ENCODE measurements around the gene TCF15. TPM values are rescaled to one million over a fixed set of nuclear protein-coding genes. Genes with fewer than 3 reads are reported as not detected.

The TCF15 gene
- total and polyA plus RNA-seq, 2 of the 13 experiments (the other 11 are each of a cell fraction or from before 2014, with no cell fraction given), result not detected

- TF ChIP-seq, protein P1, sequence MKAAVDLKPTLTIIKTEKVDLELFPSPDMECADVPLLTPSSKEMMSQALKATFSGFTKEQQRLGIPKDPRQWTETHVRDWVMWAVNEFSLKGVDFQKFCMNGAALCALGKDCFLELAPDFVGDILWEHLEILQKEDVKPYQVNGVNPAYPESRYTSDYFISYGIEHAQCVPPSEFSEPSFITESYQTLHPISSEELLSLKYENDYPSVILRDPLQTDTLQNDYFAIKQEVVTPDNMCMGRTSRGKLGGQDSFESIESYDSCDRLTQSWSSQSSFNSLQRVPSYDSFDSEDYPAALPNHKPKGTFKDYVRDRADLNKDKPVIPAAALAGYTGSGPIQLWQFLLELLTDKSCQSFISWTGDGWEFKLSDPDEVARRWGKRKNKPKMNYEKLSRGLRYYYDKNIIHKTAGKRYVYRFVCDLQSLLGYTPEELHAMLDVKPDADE (CRISPR knock-in tag; IDR thresholded peaks at IDR 0.05), result no peak
- no peak for TF ChIP-seq SETDB1 (CRISPR knock-in tag; IDR thresholded peaks at IDR 0.05; ENCODE audit: borderline replicate concordance)
- TF ChIP-seq RXRB (CRISPR knock-in tag; IDR thresholded peaks at IDR 0.05; ENCODE audit: borderline replicate concordance), result peak; percentile 64; the same call in 1 of the 2 replicates
- no peak for TF ChIP-seq ZBTB37 (CRISPR knock-in tag; IDR thresholded peaks at IDR 0.05)
- peak; percentile 59; the same call in 1 of the 2 replicates for TF ChIP-seq SALL2 (CRISPR knock-in tag; IDR thresholded peaks at IDR 0.05)
- TF ChIP-seq HIVEP1 (CRISPR knock-in tag; IDR thresholded peaks at IDR 0.05), result no peak; the same call in 1 of the 2 replicates
- TF ChIP-seq ZNF441 (CRISPR knock-in tag; IDR thresholded peaks at IDR 0.05; ENCODE audit: borderline replicate concordance), result peak; percentile 70; the same call in 1 of the 2 replicates
- TF ChIP-seq ZNF720 (CRISPR knock-in tag; IDR thresholded peaks at IDR 0.05), result no peak
- no peak for TF ChIP-seq SOX6 (IDR thresholded peaks at IDR 0.05)
- TF ChIP-seq SOX6 (CRISPR knock-in tag; IDR thresholded peaks at IDR 0.05), result no peak
- TF ChIP-seq ZNF776 (CRISPR knock-in tag; IDR thresholded peaks at IDR 0.05), result no peak; the same call in 1 of the 2 replicates
- no peak for TF ChIP-seq ZNF460 (CRISPR knock-in tag; IDR thresholded peaks at IDR 0.05; ENCODE audit: borderline replicate concordance)
- TF ChIP-seq HDAC6 (IDR thresholded peaks at IDR 0.05; ENCODE audit: low read depth, low read length), result no peak
- TF ChIP-seq, protein P2, sequence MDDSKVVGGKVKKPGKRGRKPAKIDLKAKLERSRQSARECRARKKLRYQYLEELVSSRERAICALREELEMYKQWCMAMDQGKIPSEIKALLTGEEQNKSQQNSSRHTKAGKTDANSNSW (CRISPR knock-in tag; IDR thresholded peaks at IDR 0.05; ENCODE audit: borderline replicate concordance), result no peak
- TF ChIP-seq, protein P3, sequence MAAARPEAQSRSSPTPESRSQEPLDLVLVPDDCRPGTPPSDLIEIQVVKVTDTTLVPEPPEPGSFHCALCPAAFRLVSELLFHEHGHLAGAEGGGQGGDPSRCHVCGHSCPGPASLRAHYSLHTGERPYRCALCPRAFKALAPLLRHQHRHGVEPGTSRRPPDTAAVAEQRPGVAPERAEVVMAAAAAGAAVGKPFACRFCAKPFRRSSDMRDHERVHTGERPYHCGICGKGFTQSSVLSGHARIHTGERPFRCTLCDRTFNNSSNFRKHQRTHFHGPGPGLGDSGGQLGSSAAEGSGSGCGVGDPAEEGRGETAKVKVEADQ (CRISPR knock-in tag; IDR thresholded peaks at IDR 0.05; ENCODE audit: borderline replicate concordance), result 0 out of 2 replicates have a peak, but pooled peaks have one; percentile 18
- no peak; the same call in 1 of the 2 replicates for TF ChIP-seq ZNF614 (CRISPR knock-in tag; IDR thresholded peaks at IDR 0.05; ENCODE audit: borderline replicate concordance)
- no peak for TF ChIP-seq ZMYM4 (CRISPR knock-in tag; IDR thresholded peaks at IDR 0.05)
- no peak for TF ChIP-seq TBL1XR1 (IDR thresholded peaks at IDR 0.05; ENCODE audit: borderline replicate concordance, low read length, partially characterized antibody)
- TF ChIP-seq ZNF749 (CRISPR knock-in tag; IDR thresholded peaks at IDR 0.05; ENCODE audit: borderline replicate concordance), result no peak
- TF ChIP-seq ZNF503 (CRISPR knock-in tag; IDR thresholded peaks at IDR 0.05), result peak; percentile 66; the same call in 1 of the 2 replicates
- TF ChIP-seq ARHGAP35 (CRISPR knock-in tag; IDR thresholded peaks at IDR 0.05; ENCODE audit: borderline replicate concordance), result no peak
- no peak for TF ChIP-seq ARNTL (CRISPR knock-in tag; IDR thresholded peaks at IDR 0.05)
- no peak for TF ChIP-seq ZBTB42 (CRISPR knock-in tag; IDR thresholded peaks at IDR 0.05)
- TF ChIP-seq DRAP1 (CRISPR knock-in tag; IDR thresholded peaks at IDR 0.05), result peak; percentile 52; the same call in 1 of the 2 replicates
Measured at GRCh38 chr20:642398-643174, 32.5 kb upstream of the TCF15 start (continued).

Measured in HepG2 (cell line).